CD14-positive monocyte (primary cell): ENCODE data around the gene THUMPD2. TPM values are rescaled to one million over a fixed set of nuclear protein-coding genes. Genes with fewer than 3 reads are reported as not detected.

Source experiments
- DNase-seq, 3 donors: peaks; one replicate each; pipeline ENCODE4 v3.0.0-alpha.2; 2011 to 2022
- H2AFZ ChIP-seq: 2 replicates; pipeline ENCODE4 v1.6.0; 2012; ENCODE audit warnings: mild to moderate bottlenecking, low read depth, low read length, inconsistent platforms; ENCODE audit not compliant: insufficient read depth, poor library complexity, severe bottlenecking
- H3K27ac ChIP-seq, 2 donors: 1 replicate in 1 of 2; 2 replicates in 1 of 2; pipeline ENCODE4 v1.5.1; 2012 to 2013; ENCODE audit warnings: low read length in 2 of 2, control low read depth in 1 of 2, inconsistent platforms in 1 of 2, low read depth in 1 of 2, mild to moderate bottlenecking in 1 of 2
- H3K27me3 ChIP-seq, 2 donors: one replicate each; pipeline versions ENCODE4 v1.6.0 to v1.6.1; 2011 to 2013; ENCODE audit warnings: low read length in 2 of 2; ENCODE audit not compliant: control insufficient read depth in 2 of 2, insufficient read depth in 2 of 2
- H3K36me3 ChIP-seq, 2 donors: replicated peaks in 1 of 2; 1 replicate in 1 of 2; 2 replicates in 1 of 2; pipeline versions ENCODE4 v1.5.1 to v1.6.1; 2012 to 2013; ENCODE audit warnings: low read length in 2 of 2, control low read depth in 1 of 2, inconsistent platforms in 1 of 2, mild to moderate bottlenecking in 1 of 2; ENCODE audit not compliant: insufficient read depth in 2 of 2, control insufficient read depth in 1 of 2
- H3K4me1 ChIP-seq, 2 donors: 1 replicate in 1 of 2; 2 replicates in 1 of 2; pipeline versions ENCODE4 v1.5.1 to v1.6.1; 2012 to 2013; ENCODE audit warnings: low read length in 2 of 2, control low read depth in 1 of 2, inconsistent platforms in 1 of 2, mild to moderate bottlenecking in 1 of 2, moderate library complexity in 1 of 2; ENCODE audit not compliant: insufficient read depth in 2 of 2, control insufficient read depth in 1 of 2
- H3K4me2 ChIP-seq: replicated peaks from 2 replicates; pipeline ENCODE3; 2012; ENCODE audit warnings: low read length, moderate library complexity, mild to moderate bottlenecking; ENCODE audit not compliant: poor library complexity, severe bottlenecking; ENCODE audit errors: extremely low read depth
- H3K4me3 ChIP-seq, 3 experiments: fragments of 200-600 bp in 1 of 3; sonication (generic) in 1 of 3; replicated peaks in 1 of 3; 1 replicate in 2 of 3; 2 replicates in 1 of 3; pipeline ENCODE4 v1.5.1; 2011 to 2013; ENCODE audit warnings: low read length in 3 of 3, mild to moderate bottlenecking in 3 of 3, control low read depth in 2 of 3, low read depth in 2 of 3, inconsistent platforms in 1 of 3, moderate library complexity in 1 of 3
- H3K79me2 ChIP-seq: 2 replicates; pipeline ENCODE4 v1.6.0; 2012; ENCODE audit warnings: mild to moderate bottlenecking, control low read depth, inconsistent platforms, low read length, moderate library complexity; ENCODE audit not compliant: insufficient read depth
- H3K9ac ChIP-seq: 2 replicates; pipeline ENCODE4 v1.6.0; 2017; ENCODE audit warnings: low read length, mild to moderate bottlenecking; ENCODE audit not compliant: insufficient read depth, poor library complexity, severe bottlenecking
- H3K9me3 ChIP-seq, 2 donors: replicated peaks in 1 of 2; 1 replicate in 1 of 2; 2 replicates in 1 of 2; pipeline versions ENCODE4 v1.5.1 to v1.6.1; 2012 to 2013; ENCODE audit warnings: low read length in 2 of 2, control low read depth in 1 of 2; ENCODE audit not compliant: control insufficient read depth in 1 of 2, insufficient read depth in 1 of 2
- H4K20me1 ChIP-seq: 2 replicates; pipeline ENCODE4 v1.6.0; 2012; ENCODE audit warnings: mild to moderate bottlenecking, low read length, control low read depth, moderate library complexity; ENCODE audit not compliant: insufficient read depth
- H3K27ac Mint-ChIP-seq, 7 donors: one replicate each; pipeline ENCODE4 v1.8.0; 2020; ENCODE audit warnings: mild to moderate bottlenecking in 7 of 7, mixed read lengths in 7 of 7, moderate library complexity in 6 of 7, inconsistent platforms in 2 of 7
- H3K27me3 Mint-ChIP-seq, 3 donors: one replicate each; pipeline ENCODE4 v1.8.0; 2021 to 2022; ENCODE audit warnings: low read depth in 3 of 3, mild to moderate bottlenecking in 3 of 3, mixed read lengths in 3 of 3, moderate library complexity in 3 of 3, inconsistent platforms in 1 of 3
- H3K36me3 Mint-ChIP-seq, 2 donors: one replicate each; pipeline ENCODE4 v1.8.0; 2020; ENCODE audit warnings: mixed read lengths in 2 of 2, inconsistent platforms in 1 of 2, mild to moderate bottlenecking in 1 of 2
- H3K4me1 Mint-ChIP-seq: one replicate; pipeline ENCODE4 v1.8.0; 2020; ENCODE audit warnings: mild to moderate bottlenecking, mixed read lengths
- H3K4me3 Mint-ChIP-seq, 2 donors: one replicate each; pipeline ENCODE4 v1.8.0; 2020; ENCODE audit warnings: mild to moderate bottlenecking in 2 of 2, mixed read lengths in 2 of 2, moderate library complexity in 1 of 2
- H3K9me3 Mint-ChIP-seq, 7 donors: one replicate each; pipeline ENCODE4 v1.8.0; 2020 to 2022; ENCODE audit warnings: mixed read lengths in 7 of 7, mild to moderate bottlenecking in 6 of 7, moderate library complexity in 6 of 7, inconsistent platforms in 2 of 7
- CTCF ChIP-seq: fragments of 200-600 bp; IDR thresholded peaks from one replicate; pipeline ENCODE4 v1.8.0; 2022; ENCODE audit warnings: antibody characterized with exemption, mild to moderate bottlenecking
- WGBS: methylation state at CpG from one replicate; pipeline ENCODE4 v1.1.5; 2013; ENCODE audit warnings: missing lambda C conversion rate; ENCODE audit not compliant: insufficient coverage; 5-methylcytosine and 5-hydroxymethylcytosine counted together
- intact Hi-C, 2 donors: fragments of 100-400 bp; cut with micrococcal nuclease; formaldehyde crosslinking; loops; one replicate each; pipeline versions ENCODE4 v1.15.0 to v1.15.1; 2023
- polyA plus RNA-seq, 3 donors: library from polyadenylated mRNA; depleted of rRNA in 1 of 3; unstranded in 2 of 3; stranded (reverse) in 1 of 3; fragments of 300-500 nt in 2 of 3; fragments of >200 nt in 1 of 3; fragmentation: Illumina TruSeq in 2 of 3; gene quantifications; 1 replicate in 2 of 3; 2 replicates in 1 of 3; pipeline ENCODE4 v1.2.3, GENCODE V29; 2012 to 2021

Gene THUMPD2
- polyA plus RNA-seq, 3 donors = 2.8 to 5.9 (median 4.2) TPM

DNA sequence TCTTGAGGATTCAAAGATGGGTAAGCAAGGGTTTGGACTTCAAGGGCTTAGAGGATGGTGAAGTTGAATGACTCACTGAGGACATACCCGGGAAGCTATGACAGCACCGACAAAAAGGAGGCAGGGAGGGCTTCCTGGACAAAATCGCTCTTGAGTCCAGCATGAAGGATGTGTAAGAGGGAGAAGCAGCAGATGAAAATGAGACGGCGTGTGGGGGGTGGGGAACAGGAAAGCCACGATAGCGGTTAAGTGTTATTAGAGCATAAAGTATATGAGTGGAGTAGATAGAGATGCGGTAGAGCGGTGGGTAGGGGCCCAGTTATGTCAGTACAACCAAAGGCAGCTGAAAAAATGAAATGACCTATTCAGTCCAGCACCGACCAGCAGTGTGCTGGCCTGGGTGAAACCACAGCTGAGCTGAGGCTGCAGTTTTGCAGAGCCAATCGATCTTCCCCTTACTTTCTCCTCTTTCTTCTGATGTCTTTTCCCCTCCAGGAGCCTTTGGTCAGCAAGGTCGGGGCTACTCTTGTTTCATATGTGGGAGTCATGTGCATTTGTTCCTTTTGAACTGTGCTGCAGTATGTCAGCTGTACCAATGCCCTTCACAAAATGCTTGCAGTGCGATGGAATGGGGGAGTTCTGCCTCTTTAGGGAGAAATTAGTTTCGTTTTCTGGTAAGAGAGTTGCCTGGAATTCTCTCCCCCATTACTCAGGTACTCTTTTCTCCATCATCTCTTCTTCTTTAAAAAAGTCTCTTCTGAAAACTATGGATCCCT, 2.0 kb upstream of the THUMPD2 start:
- peak overlapping the region; percentile 82 to 93 for H3K4me3 Mint-ChIP-seq
- H3K4me2 ChIP-seq = peak overlapping the region; percentile 83

DNA sequence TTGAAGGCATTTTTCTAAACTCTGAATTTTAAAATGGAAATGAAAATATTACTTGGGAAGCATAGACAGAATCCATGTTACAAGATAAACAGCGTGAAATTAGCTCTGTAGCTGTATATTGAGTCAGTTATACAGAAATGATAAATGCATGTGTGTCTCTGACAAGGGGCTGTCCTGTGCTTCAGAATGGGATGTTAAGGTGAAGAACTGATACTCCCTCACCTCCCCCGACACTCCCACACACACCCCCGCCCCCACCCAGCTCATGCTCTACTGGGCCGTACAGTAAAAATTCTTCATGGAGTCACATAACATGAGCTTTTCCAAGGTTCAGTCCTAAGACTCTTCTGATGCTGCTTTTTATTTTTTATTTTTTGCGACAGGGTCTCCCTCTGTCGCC, 869 bp upstream of the THUMPD2 start:
- peak overlapping the region in 2 of 7 donors; percentile 84 to 91 for H3K27ac Mint-ChIP-seq
- TF ChIP-seq CTCF = no peak
- DNase-seq = no peak
- Histone ChIP-seq H2AFZ (peak overlapping the region; percentile 94), H3K4me2 (peak overlapping the region; percentile 78), H3K4me1 (peaks cover 29 to 47% of the 10 kb centered on the region in 2 donors), H3K9me3 (no peaks in the 10 kb centered on the region), H3K4me3 (peak overlapping the region in 1 of 3 experiments; percentile 79), H3K79me2 (peaks cover 44% of the 10 kb centered on the region), H3K27me3 (no peaks in the 10 kb centered on the region), H3K27ac (no peak overlapping the region), H3K9ac (no peak overlapping the region), H4K20me1 (no peaks in the 10 kb centered on the region), H3K36me3 (no peaks in the 10 kb centered on the region)
- intact Hi-C loops = no loop called here
- peaks cover 0 to 5% (median 0%) of the 10 kb centered on the region in 7 donors for H3K9me3 Mint-ChIP-seq
- peaks cover 0 to 2% (median 2%) of the 10 kb centered on the region in 3 donors for H3K27me3 Mint-ChIP-seq
- WGBS = 88% methylated on average over 4 of the region's 6 CpGs
- H3K36me3 Mint-ChIP-seq = no peaks in the 10 kb centered on the region
- H3K4me1 Mint-ChIP-seq = peaks cover 57% of the 10 kb centered on the region
- peak overlapping the region; percentile 92 to 96 for H3K4me3 Mint-ChIP-seq

More for the DNA sequence above, 2.0 kb upstream of the THUMPD2 start:
- DNase-seq = peak; percentile 23 to 70 (median 50)
- H3K27ac Mint-ChIP-seq = peak overlapping the region in 5 of 7 donors; percentile 19 to 78 (median 72)
- peak overlapping the region; percentile 24 for H3K9ac ChIP-seq
- no peak for TF ChIP-seq CTCF
- peak overlapping the region in 1 of 2 donors; percentile 4 for H3K27ac ChIP-seq
- H4K20me1 ChIP-seq = no peaks in the 10 kb centered on the region
- peak overlapping the region; percentile 28 to 72 (median 71) for H3K4me3 ChIP-seq
- no peaks in the 10 kb centered on the region for H3K36me3 Mint-ChIP-seq
- peak overlapping the region; percentile 65 for H2AFZ ChIP-seq
- peaks cover 0 to 2% (median 2%) of the 10 kb centered on the region in 3 donors for H3K27me3 Mint-ChIP-seq
- no peaks in the 10 kb centered on the region for H3K27me3 ChIP-seq
- peaks cover 33% of the 10 kb centered on the region for H3K79me2 ChIP-seq
- H3K4me1 Mint-ChIP-seq = peaks cover 54% of the 10 kb centered on the region
- WGBS = 15% methylated on average over 10 of the region's 14 CpGs
- no peaks in the 10 kb centered on the region for H3K36me3 ChIP-seq
- peaks cover 0 to 5% (median 0%) of the 10 kb centered on the region in 7 donors for H3K9me3 Mint-ChIP-seq
- H3K4me1 ChIP-seq = peaks cover 29 to 47% of the 10 kb centered on the region in 2 donors
- intact Hi-C loops = no loop called here
- no peaks in the 10 kb centered on the region for H3K9me3 ChIP-seq
